K562 (cell line): Measurements from ENCODE around the gene EXOC4. TPM values are rescaled to one million over a fixed set of nuclear protein-coding genes. Genes with fewer than 3 reads are reported as not detected.

ENCODE experiments used
- ATAC-seq: fragments of 200-7000 bp; cut with Tn5 transposase; 3 replicates; pipeline ENCODE4 v1.9.1; 2020; ENCODE audit warnings: moderate library complexity
- BruUV-seq: library from RNA; stranded (reverse); fragments of 400-500 nt; replicated peaks from 2 replicates; lab custom pipeline; 2021; lab: Mats Ljungman, UMichigan
- CTCF ChIA-PET: fragments of 300-600 bp; formaldehyde crosslinking; extraction: SDS; loops from one replicate; lab custom pipeline; 2021; ENCODE audit warnings: low intra/inter-chr PET ratio; lab: Yijun Ruan, JAX
- POLR2A ChIA-PET: fragments of 300-600, 350-650 bp; sonication (Branson Sonifier 250); formaldehyde crosslinking; extraction: SDS; loops from one replicate; lab custom pipeline; 2021; ENCODE audit warnings: antibody characterized with exemption, inconsistent platforms; lab: Yijun Ruan, JAX
- DNase-seq, 4 experiments: peaks; one replicate each; pipeline versions ENCODE4 v3.0.0 to v3.0.0-alpha.2; 2011 to 2018; ENCODE audit warnings: low spot score in 3 of 4, mixed read lengths in 3 of 4; ENCODE audit errors: extremely low read depth in 1 of 4
- FAIRE-seq: peaks from 2 replicates; lab custom pipeline; 2011; peaks lifted over from hg19 to GRCh38; lab: Jason Lieb, UNC
- H2AFZ ChIP-seq: 2 replicates; pipeline ENCODE4 v1.6.0; 2011; ENCODE audit warnings: low read depth, low read length, control low read depth, inconsistent platforms
- H3K27ac ChIP-seq: fragments of 200-600 bp; 3 replicates; pipeline ENCODE4 v1.8.0; 2011; ENCODE audit warnings: low read depth, mild to moderate bottlenecking, control low read depth, inconsistent platforms, low read length, moderate library complexity, mixed read lengths; ENCODE audit errors: extremely low read depth
- H3K27me3 ChIP-seq, 2 experiments: fragments of 300-600 bp in 1 of 2; 2 replicates in 1 of 2; 3 replicates in 1 of 2; pipeline versions ENCODE4 v1.6.0 to v1.8.0; 2011; ENCODE audit warnings: inconsistent platforms in 2 of 2, low read length in 2 of 2, mild to moderate bottlenecking in 1 of 2, mixed read lengths in 1 of 2, moderate library complexity in 1 of 2; ENCODE audit not compliant: control insufficient read depth in 2 of 2, insufficient read depth in 2 of 2
- H3K36me3 ChIP-seq: fragments of 300-600 bp; 3 replicates; pipeline ENCODE4 v1.8.0; 2011; ENCODE audit warnings: mild to moderate bottlenecking, low read length, inconsistent platforms; ENCODE audit not compliant: control insufficient read depth, insufficient read depth
- H3K4me1 ChIP-seq, 2 experiments: fragments of 200-600 bp in 1 of 2; replicated peaks in 1 of 2; 2 replicates in 1 of 2; 3 replicates in 1 of 2; pipeline versions ENCODE4 v1.5.1 to v1.8.0; 2011; ENCODE audit warnings: inconsistent platforms in 2 of 2, low read length in 2 of 2, mild to moderate bottlenecking in 1 of 2, mixed read lengths in 1 of 2, moderate library complexity in 1 of 2; ENCODE audit not compliant: control insufficient read depth in 2 of 2, insufficient read depth in 2 of 2
- H3K4me2 ChIP-seq: 2 replicates; pipeline ENCODE4 v1.6.1; 2011; ENCODE audit warnings: low read length, control low read depth, inconsistent platforms, mixed read lengths; ENCODE audit not compliant: insufficient read depth
- H3K4me3 ChIP-seq: fragments of 200-600 bp; sonication (generic), shearing (Covaris generic); 2 replicates; pipeline ENCODE4 v1.5.1; 2016; ENCODE audit warnings: control low read depth, inconsistent platforms
- H3K79me2 ChIP-seq: fragments of 200-600 bp; 3 replicates; pipeline ENCODE4 v1.8.0; 2011; ENCODE audit warnings: low read length, inconsistent platforms; ENCODE audit not compliant: control insufficient read depth, insufficient read depth
- H3K9ac ChIP-seq, 2 experiments: 2 replicates each; pipeline versions ENCODE4 v1.6.0 to v1.6.1; 2011; ENCODE audit warnings: low read depth in 2 of 2, low read length in 2 of 2, control low read depth in 1 of 2, inconsistent platforms in 1 of 2, mild to moderate bottlenecking in 1 of 2, mixed read lengths in 1 of 2; ENCODE audit not compliant: insufficient read depth in 1 of 2
- H3K9me1 ChIP-seq: one replicate; pipeline ENCODE4 v1.6.0; 2011; ENCODE audit warnings: inconsistent platforms, mild to moderate bottlenecking, low read length, moderate library complexity; ENCODE audit not compliant: control insufficient read depth, insufficient read depth
- H3K9me3 ChIP-seq: replicated peaks from 2 replicates; pipeline ENCODE4 v1.5.1; 2011; ENCODE audit warnings: low read depth, low read length, inconsistent platforms; ENCODE audit not compliant: control insufficient read depth, insufficient read depth
- H4K20me1 ChIP-seq: replicated peaks from 2 replicates; pipeline ENCODE4 v1.6.1; 2011; ENCODE audit warnings: low read length, inconsistent platforms, mixed read lengths; ENCODE audit not compliant: control insufficient read depth, insufficient read depth
- BRD9 ChIP-seq: fragments of 450-650 bp; IDR thresholded peaks from 2 replicates; pipeline ENCODE4 v1.6.1; 2018; ENCODE audit warnings: low read depth; ENCODE audit not compliant: partially characterized antibody
- C11orf30 ChIP-seq: fragments of 450-650 bp; IDR thresholded peaks from 2 replicates; pipeline ENCODE4 v1.6.1; 2016; ENCODE audit warnings: low read depth, mild to moderate bottlenecking
- CTBP1 ChIP-seq: fragments of 450-650 bp; IDR thresholded peaks from 2 replicates; pipeline ENCODE4 v1.6.1; 2016; ENCODE audit warnings: borderline replicate concordance
- E2F6 ChIP-seq, 2 experiments: IDR thresholded peaks; 2 replicates each; pipeline ENCODE4 v1.6.1; 2011; ENCODE audit warnings: borderline replicate concordance in 1 of 2, control low read depth in 1 of 2, low read depth in 1 of 2, low read length in 1 of 2, mild to moderate bottlenecking in 1 of 2, mixed read lengths in 1 of 2, moderate library complexity in 1 of 2; ENCODE audit not compliant: insufficient read depth in 1 of 2, insufficient read length in 1 of 2, poor library complexity in 1 of 2, severe bottlenecking in 1 of 2; ENCODE audit errors: extremely low read depth in 1 of 2
- HDAC6 ChIP-seq: IDR thresholded peaks from 2 replicates; pipeline ENCODE4 v1.6.1; 2012; ENCODE audit warnings: low read depth, mild to moderate bottlenecking, control low read depth, inconsistent platforms, low read length, moderate library complexity
- MITF ChIP-seq: IDR thresholded peaks from 2 replicates; pipeline ENCODE4 v1.6.1; 2014; ENCODE audit warnings: antibody characterized with exemption
- MYNN ChIP-seq, 2 experiments: sonication (generic); formaldehyde crosslinking in 1 of 2; IDR thresholded peaks; 2 replicates each; pipeline versions ENCODE4 v1.5.0 to v1.6.1; 2016 to 2020; ENCODE audit warnings: antibody characterized with exemption in 1 of 2, missing genetic modification reagents in 1 of 2
- PML ChIP-seq: IDR thresholded peaks from 2 replicates; pipeline ENCODE4 v1.6.1; 2012; ENCODE audit warnings: low read length, inconsistent platforms
- POLR2AphosphoS2 ChIP-seq: IDR thresholded peaks from 2 replicates; pipeline ENCODE4 v1.6.1; 2012; ENCODE audit warnings: low read length, improper control_type of control experiment
- SIX5 ChIP-seq, 2 experiments: IDR thresholded peaks; 2 replicates each; pipeline ENCODE4 v1.6.1; 2011; ENCODE audit warnings: low read length in 2 of 2, borderline replicate concordance in 1 of 2, low read depth in 1 of 2, mild to moderate bottlenecking in 1 of 2, moderate library complexity in 1 of 2; ENCODE audit not compliant: insufficient read depth in 1 of 2
- SNAPC5 ChIP-seq: fragments of 250-450 bp; sonication (Bioruptor Pico); IDR thresholded peaks from 2 replicates; pipeline ENCODE4 v1.8.0; 2021; ENCODE audit warnings: moderate library complexity, mild to moderate bottlenecking, inconsistent platforms
- SNRNP70 ChIP-seq: fragments of 200-400 bp; formaldehyde crosslinking; optimal IDR thresholded peaks from 2 replicates; pipeline ENCODE3; 2017; ENCODE audit warnings: low read depth, low read length
- ZNF41 ChIP-seq: fragments of 250-450 bp; sonication (Bioruptor Pico); conservative IDR thresholded peaks from 2 replicates; pipeline ENCODE4 v1.4.0; 2020; ENCODE audit warnings: mild to moderate bottlenecking
- ZNF436 ChIP-seq: fragments of 250-450, 450-650 bp; sonication (Bioruptor Pico); formaldehyde crosslinking; IDR thresholded peaks from 2 replicates; pipeline ENCODE4 v1.7.0; 2020; ENCODE audit warnings: mild to moderate bottlenecking
- ZSCAN29 ChIP-seq: fragments of 450-650 bp; IDR thresholded peaks from 2 replicates; pipeline ENCODE4 v1.6.1; 2017
- WGBS: fragments of 100-300 bp; shearing (Covaris generic); methylation state at CpG from one replicate; pipeline ENCODE4 v1.1.6; 2016; ENCODE audit warnings: low coverage, mixed read lengths; ENCODE audit not compliant: insufficient coverage; ENCODE audit errors: missing lambda C conversion rate; 5-methylcytosine and 5-hydroxymethylcytosine counted together
- in situ Hi-C: fragments of 300-500 bp; cut with MboI; formaldehyde crosslinking; loops from 4 replicates; pipeline ENCODE4 v1.15.0; 2018; ENCODE audit warnings: inconsistent platforms, mixed read lengths
- intact Hi-C: fragments of 100-400 bp; cut with micrococcal nuclease; formaldehyde crosslinking; loops from 2 replicates; pipeline ENCODE4 v1.14.2; 2022
- polyA plus RNA-seq, 8 experiments: library from polyadenylated mRNA; depleted of rRNA in 4 of 8; stranded (reverse) in 5 of 8; unstranded in 3 of 8; fragments of >200 nt; fragmentation: Nextera tagmentation in 2 of 8; fragmentation: Illumina TruSeq in 1 of 8; extraction: Ambion mirVana in 2 of 8; extraction: Trizol in 1 of 8; gene quantifications; 2 replicates each; pipeline versions ENCODE4 v1.2.1 to v1.2.3, GENCODE V29; 2011 to 2014; ENCODE audit warnings: inconsistent platforms in 1 of 8, missing spikeins in 1 of 8
- total RNA-seq, 7 experiments: library from RNA; depleted of rRNA in 6 of 7; stranded (reverse); fragments of >200 nt in 6 of 7; fragmentation: Illumina TruSeq in 2 of 7; extraction: Trizol in 2 of 7; gene quantifications; 2 replicates each; pipeline versions ENCODE4 v1.2.1 to v1.2.3, GENCODE V29; 2011 to 2021; ENCODE audit warnings: low replicate concordance in 1 of 7
- TF ChIP-seq, protein P1 (sequence below): fragments of 250-450 bp; sonication (Bioruptor Pico); IDR thresholded peaks from 2 replicates; pipeline ENCODE4 v1.4.0; 2020; ENCODE audit warnings: mild to moderate bottlenecking, moderate library complexity, borderline replicate concordance

The EXOC4 gene
- total and polyA plus RNA-seq, 9 of the 15 experiments (the other 6 are each of a cell fraction or from before 2014, with no cell fraction given) = 18.5 to 73.1 (median 46.6) TPM

DNA sequence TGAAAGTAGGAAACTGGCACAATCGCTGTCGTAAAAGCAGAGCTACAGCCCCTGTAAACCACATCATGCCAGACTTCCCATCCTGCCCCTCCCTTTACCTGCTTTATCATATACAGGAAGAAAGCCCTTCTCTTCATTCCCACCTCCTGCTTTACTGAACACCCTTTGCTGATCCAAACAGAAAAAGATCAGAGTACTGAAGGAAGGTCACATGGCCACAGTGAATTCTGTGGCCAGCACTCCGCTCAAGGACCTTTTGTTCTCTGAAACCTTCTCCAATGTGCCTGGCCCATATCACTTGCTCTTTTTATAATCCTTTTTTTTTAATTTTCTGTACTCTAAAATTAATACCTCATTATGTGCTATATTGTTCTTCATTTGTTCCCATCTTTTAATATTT lies 765.4 kb downstream of the EXOC4 start:
- Histone ChIP-seq H3K27me3 (no peaks in the 10 kb centered on the region), H3K9ac (no peak overlapping the region), H3K9me1 (no peaks in the 10 kb centered on the region), H4K20me1 (no peaks in the 10 kb centered on the region), H3K4me2 (no peak overlapping the region), H3K36me3 (no peaks in the 10 kb centered on the region), H2AFZ (no peak overlapping the region), H3K4me3 (no peak overlapping the region), H3K4me1 (no peaks in the 10 kb centered on the region), H3K79me2 (no peaks in the 10 kb centered on the region), H3K27ac (no peak overlapping the region), H3K9me3 (no peaks in the 10 kb centered on the region)
- in situ Hi-C loops = no loop called here
- no peak for FAIRE-seq
- no peak for DNase-seq
- no peak for TF ChIP-seq ZNF41
- no peak for TF ChIP-seq HDAC6
- no peak for TF ChIP-seq ZNF436 (CRISPR knock-in tag)
- TF ChIP-seq E2F6 (IDR thresholded peaks at IDR 0.05; ENCODE audit: borderline replicate concordance in 1 of 2, extremely low read depth in 1 of 2, insufficient read depth in 1 of 2, insufficient read length in 1 of 2, low read depth in 1 of 2, low read length in 1 of 2, poor library complexity in 1 of 2, severe bottlenecking in 1 of 2) = no peak
- TF ChIP-seq, protein P1, sequence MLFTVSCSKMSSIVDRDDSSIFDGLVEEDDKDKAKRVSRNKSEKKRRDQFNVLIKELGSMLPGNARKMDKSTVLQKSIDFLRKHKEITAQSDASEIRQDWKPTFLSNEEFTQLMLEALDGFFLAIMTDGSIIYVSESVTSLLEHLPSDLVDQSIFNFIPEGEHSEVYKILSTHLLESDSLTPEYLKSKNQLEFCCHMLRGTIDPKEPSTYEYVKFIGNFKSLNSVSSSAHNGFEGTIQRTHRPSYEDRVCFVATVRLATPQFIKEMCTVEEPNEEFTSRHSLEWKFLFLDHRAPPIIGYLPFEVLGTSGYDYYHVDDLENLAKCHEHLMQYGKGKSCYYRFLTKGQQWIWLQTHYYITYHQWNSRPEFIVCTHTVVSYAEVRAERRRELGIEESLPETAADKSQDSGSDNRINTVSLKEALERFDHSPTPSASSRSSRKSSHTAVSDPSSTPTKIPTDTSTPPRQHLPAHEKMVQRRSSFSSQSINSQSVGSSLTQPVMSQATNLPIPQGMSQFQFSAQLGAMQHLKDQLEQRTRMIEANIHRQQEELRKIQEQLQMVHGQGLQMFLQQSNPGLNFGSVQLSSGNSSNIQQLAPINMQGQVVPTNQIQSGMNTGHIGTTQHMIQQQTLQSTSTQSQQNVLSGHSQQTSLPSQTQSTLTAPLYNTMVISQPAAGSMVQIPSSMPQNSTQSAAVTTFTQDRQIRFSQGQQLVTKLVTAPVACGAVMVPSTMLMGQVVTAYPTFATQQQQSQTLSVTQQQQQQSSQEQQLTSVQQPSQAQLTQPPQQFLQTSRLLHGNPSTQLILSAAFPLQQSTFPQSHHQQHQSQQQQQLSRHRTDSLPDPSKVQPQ = no peak
- no peak for TF ChIP-seq SNAPC5 (CRISPR knock-in tag)
- TF ChIP-seq CTBP1 = no peak
- TF ChIP-seq SIX5 (IDR thresholded peaks at IDR 0.05; ENCODE audit: borderline replicate concordance in 1 of 2, insufficient read depth in 1 of 2, low read depth in 1 of 2, low read length in 2 of 2) = no peak
- TF ChIP-seq MITF = no peak
- no peak for TF ChIP-seq MYNN (IDR thresholded peaks at IDR 0.05)
- TF ChIP-seq MYNN (CRISPR knock-in tag; IDR thresholded peaks at IDR 0.05) = no peak
- no peak for TF ChIP-seq PML
- TF ChIP-seq BRD9 = no peak
- TF ChIP-seq SNRNP70 = no peak
- TF ChIP-seq C11orf30 = no peak
- TF ChIP-seq ZSCAN29 = no peak
- TF ChIP-seq POLR2AphosphoS2 = no peak
- ChIA-PET POLR2A (interaction anchor here (1.1 kb wide), 1 partner anchor 17 kb away, joined by 3 read pairs; no protein-coding TSS in a partner anchor), CTCF (no interaction called here)
- ATAC-seq = no peak
- WGBS = 73% methylated on average over 3 of the region's 3 CpGs
- intact Hi-C loops = loop anchor here (5.0 to 10.0 kb wide), 3 partner anchors 124 to 306 kb away; no protein-coding TSS in a partner anchor
- BruUV-seq = no TSS peak
